Tibial nerve (tissue), 4 donors: ENCODE data around the gene BCAS1. TPM values are rescaled to one million over a fixed set of nuclear protein-coding genes. Genes with fewer than 3 reads are reported as not detected.

Source experiments
- DNase-seq, 2 donors: peaks; one replicate each; pipeline ENCODE4 v3.0.0-alpha.2; 2019; ENCODE audit warnings: low spot score in 2 of 2
- H3K27ac ChIP-seq, 4 donors: fragments of 200-600 bp; sonication (generic) in 3 of 4; one replicate each; pipeline ENCODE4 v1.5.1; 2017 to 2019; ENCODE audit warnings: mild to moderate bottlenecking in 1 of 4
- H3K27me3 ChIP-seq, 2 donors: fragments of 200-600 bp; sonication (generic) in 1 of 2; one replicate each; pipeline versions ENCODE4 v1.5.1 to v1.6.0; 2017 to 2019
- H3K36me3 ChIP-seq, 3 donors: fragments of 200-600 bp; sonication (generic); one replicate each; pipeline ENCODE4 v1.5.1; 2018 to 2019
- H3K4me1 ChIP-seq, 4 donors: fragments of 200-600 bp; sonication (generic) in 3 of 4; one replicate each; pipeline ENCODE4 v1.5.1; 2017 to 2019
- H3K4me3 ChIP-seq, 4 donors: fragments of 200-600 bp; sonication (generic) in 3 of 4; one replicate each; pipeline ENCODE4 v1.5.1; 2017 to 2019; ENCODE audit warnings: mild to moderate bottlenecking in 1 of 4, moderate library complexity in 1 of 4
- H3K9me3 ChIP-seq, 4 donors: fragments of 200-600 bp; sonication (generic) in 3 of 4; one replicate each; pipeline ENCODE4 v1.5.1; 2017 to 2019
- CTCF ChIP-seq, 5 experiments: fragments of 200-600 bp in 3 of 5; fragments of 450-650 bp in 2 of 5; sonication (generic) in 3 of 5; IDR thresholded peaks; one replicate each; pipeline ENCODE4 v1.5.1; 2016 to 2019; ENCODE audit warnings: antibody characterized with exemption in 5 of 5, mild to moderate bottlenecking in 3 of 5, moderate library complexity in 2 of 5
- EP300 ChIP-seq, 2 donors: sonication (generic); formaldehyde crosslinking; IDR thresholded peaks; one replicate each; pipeline ENCODE4 v1.6.1; 2017; ENCODE audit warnings: antibody characterized with exemption in 2 of 2, mild to moderate bottlenecking in 1 of 2
- POLR2A ChIP-seq, 2 donors: fragments of 450-650 bp; IDR thresholded peaks; one replicate each; pipeline ENCODE4 v1.6.1; 2017; ENCODE audit warnings: antibody characterized with exemption in 2 of 2, mild to moderate bottlenecking in 2 of 2, moderate library complexity in 2 of 2
- WGBS, 2 donors: methylation state at CpG; one replicate each; pipeline ENCODE4 v1.1.5; 2018; 5-methylcytosine and 5-hydroxymethylcytosine counted together
- total RNA-seq, 4 donors: library from RNA; depleted of rRNA; stranded (reverse); fragments of >200 nt; gene quantifications; one replicate each; pipeline ENCODE4 v1.1.0, GENCODE V29; 2016

The BCAS1 gene
- total RNA-seq, 4 donors from 2014 or later = 34.8 to 59.6 (median 47.1) TPM

- TF ChIP-seq CTCF (IDR thresholded peaks at IDR 0.05) (no peak), EP300 (IDR thresholded peaks at IDR 0.05) (no peak)
- Histone ChIP-seq H3K4me1 (no peaks in the 10 kb centered on the region), H3K27me3 (no peaks in the 10 kb centered on the region), H3K27ac (no peak overlapping the region), H3K4me3 (no peak overlapping the region), H3K36me3 (no peaks in the 10 kb centered on the region), H3K9me3 (no peaks in the 10 kb centered on the region)
- 53% methylated on average over 5 of the region's 5 CpGs for WGBS, 2 donors
- DNase-seq = no peak
These were observed 31.4 kb downstream of the BCAS1 start for GRCh38 chr20:54038961-54039360.

GRCh38 chr20:54037525-54037924, 32.9 kb downstream of the BCAS1 start:
- 76 to 92% methylated on average over 1 of the region's 1 CpG for WGBS, 2 donors
- no peak overlapping the region for H3K27ac ChIP-seq
- H3K9me3 ChIP-seq = no peaks in the 10 kb centered on the region
- no peak overlapping the region for H3K4me3 ChIP-seq
- TF ChIP-seq CTCF (IDR thresholded peaks at IDR 0.05) (no peak), POLR2A (IDR thresholded peaks at IDR 0.05) (no peak), EP300 (IDR thresholded peaks at IDR 0.05) (no peak)
- DNase-seq = no peak
- no peaks in the 10 kb centered on the region for H3K27me3 ChIP-seq
- H3K36me3 ChIP-seq = no peaks in the 10 kb centered on the region
- no peaks in the 10 kb centered on the region for H3K4me1 ChIP-seq

- no peak for TF ChIP-seq POLR2A (IDR thresholded peaks at IDR 0.05)
- TF ChIP-seq EP300 (IDR thresholded peaks at IDR 0.05) = no peak
- no peak for TF ChIP-seq CTCF (IDR thresholded peaks at IDR 0.05)
- Histone ChIP-seq H3K4me3 (no peak overlapping the region), H3K27ac (no peak overlapping the region), H3K36me3 (no peaks in the 10 kb centered on the region), H3K9me3 (peaks cover 0 to 3% (median 0%) of the 10 kb centered on the region in 4 donors), H3K4me1 (no peaks in the 10 kb centered on the region), H3K27me3 (no peaks in the 10 kb centered on the region)
- no peak for DNase-seq
- WGBS, 2 donors = 96 to 97% methylated on average over 1 of the region's 1 CpG
These were observed 40.8 kb downstream of the BCAS1 start for GRCh38 chr20:54029643-54030042.

- no peaks in the 10 kb centered on the region for H3K36me3 ChIP-seq
These were observed 41.2 kb downstream of the BCAS1 start for GRCh38 chr20:54029176-54029575.

More at GRCh38 chr20:54029176-54029575, 41.2 kb downstream of the BCAS1 start:
- 81 to 88% methylated on average over 5 of the region's 5 CpGs for WGBS, 2 donors
- H3K9me3 ChIP-seq = peaks cover 0 to 3% (median 0%) of the 10 kb centered on the region in 4 donors
- H3K4me3 ChIP-seq = no peak overlapping the region
- H3K4me1 ChIP-seq = no peaks in the 10 kb centered on the region
- H3K27me3 ChIP-seq = no peaks in the 10 kb centered on the region
- no peak for TF ChIP-seq EP300 (IDR thresholded peaks at IDR 0.05)
- no peak for TF ChIP-seq POLR2A (IDR thresholded peaks at IDR 0.05)
- no peak for TF ChIP-seq CTCF (IDR thresholded peaks at IDR 0.05)
- DNase-seq = no peak
- H3K27ac ChIP-seq = no peak overlapping the region
